Body of pancreas (tissue), 4 donors: Measurements from ENCODE around the gene MACO1. TPM values are rescaled to one million over a fixed set of nuclear protein-coding genes. Genes with fewer than 3 reads are reported as not detected.
"Not testable (repeated sequence)": the region's sequence is repeated elsewhere in the genome, so short reads cannot be mapped to it uniquely, and the experiment has no call there.

Source experiments
- ATAC-seq: fragments of 150-250 bp; one replicate; pipeline ENCODE4 v1.9.1; 2016
- DNase-seq, 4 donors: peaks; one replicate each; pipeline ENCODE4 v3.0.0-alpha.2; 2019
- H3K27ac ChIP-seq, 4 donors: fragments of 200-600 bp; sonication (generic); 1 replicate in 3 of 4; 2 replicates in 1 of 4; pipeline versions ENCODE4 v1.5.1 to v1.6.1; 2016 to 2019; ENCODE audit warnings: mild to moderate bottlenecking in 1 of 4, mixed read lengths in 1 of 4, moderate library complexity in 1 of 4
- H3K27me3 ChIP-seq, 2 donors: fragments of 200-600 bp; sonication (generic); one replicate each; pipeline ENCODE4 v1.6.0; 2016; ENCODE audit warnings: mild to moderate bottlenecking in 1 of 2
- H3K36me3 ChIP-seq, 2 donors: fragments of 200-600 bp; sonication (generic); replicated peaks in 1 of 2; 2 replicates each; pipeline ENCODE4 v1.5.1; 2016; ENCODE audit warnings: low read depth in 2 of 2; ENCODE audit not compliant: insufficient read depth in 1 of 2
- H3K4me1 ChIP-seq: fragments of 200-600 bp; sonication (generic); one replicate; pipeline ENCODE4 v1.6.0; 2016
- H3K4me3 ChIP-seq, 2 donors: fragments of 200-600 bp; sonication (generic); 1 replicate in 1 of 2; 2 replicates in 1 of 2; pipeline ENCODE4 v1.5.1; 2016 to 2019
- H3K9me3 ChIP-seq, 3 donors: fragments of 200-600 bp; sonication (generic); 1 replicate in 2 of 3; 2 replicates in 1 of 3; pipeline ENCODE4 v1.5.1; 2016
- CTCF ChIP-seq, 7 experiments: fragments of 450-650 bp in 4 of 7; fragments of 200-600 bp in 3 of 7; sonication (generic) in 3 of 7; IDR thresholded peaks; one replicate each; pipeline ENCODE4 v1.5.1; 2016 to 2019; ENCODE audit warnings: antibody characterized with exemption in 7 of 7
- POLR2A ChIP-seq, 3 donors: fragments of 450-650 bp; IDR thresholded peaks; one replicate each; pipeline ENCODE4 v1.6.1; 2016; ENCODE audit warnings: antibody characterized with exemption in 3 of 3, mild to moderate bottlenecking in 2 of 3
- WGBS, 2 donors: methylation state at CpG; one replicate each; pipeline ENCODE4 v1.1.5; 2017; 5-methylcytosine and 5-hydroxymethylcytosine counted together
- intact Hi-C: fragments of 100-400 bp; cut with DNase I; formaldehyde crosslinking; loops from one replicate; pipeline ENCODE4 v1.15.1; 2023
- total RNA-seq, 2 donors: library from RNA; depleted of rRNA; stranded (reverse); fragments of >200 nt; gene quantifications; one replicate each; pipeline ENCODE4 v1.1.0, GENCODE V29; 2016

MACO1 gene
- total RNA-seq, 2 donors from 2014 or later, result 21.3 to 23.4 TPM

- Histone ChIP-seq H3K36me3 (no peaks in the 10 kb centered on the region), H3K9me3 (no peaks in the 10 kb centered on the region), H3K4me1 (peaks cover 23% of the 10 kb centered on the region), H3K27me3 (no peaks in the 10 kb centered on the region), H3K27ac (no peak overlapping the region), H3K4me3 (no peak overlapping the region)
- WGBS, 2 donors, result 6 to 45% methylated on average over 1 of the region's 1 CpG
- ATAC-seq (peak; percentile 53), DNase-seq (no peak)
- TF ChIP-seq CTCF (IDR thresholded peaks at IDR 0.05) (peak in 2 of 7 experiments; percentile 4 to 15), POLR2A (IDR thresholded peaks at IDR 0.05) (no peak)
- intact Hi-C loops, result no loop called here
These were observed 11.5 kb downstream of the MACO1 start for GRCh38 chr1:25442178-25442577.

GRCh38 chr1:25443030-25443699 is 12.5 kb downstream of the MACO1 start:
- no peak for TF ChIP-seq POLR2A (IDR thresholded peaks at IDR 0.05)
- TF ChIP-seq CTCF (IDR thresholded peaks at IDR 0.05), result no peak
- 79 to 82% methylated on average over 4 of the region's 4 CpGs for WGBS, 2 donors
- intact Hi-C loops, result no loop called here
- no peak overlapping the region for H3K27ac ChIP-seq
- no peaks in the 10 kb centered on the region for H3K27me3 ChIP-seq
- DNase-seq (no peak), ATAC-seq (no peak)
- peaks cover 23% of the 10 kb centered on the region for H3K4me1 ChIP-seq
- no peaks in the 10 kb centered on the region for H3K36me3 ChIP-seq
- H3K9me3 ChIP-seq, result no peaks in the 10 kb centered on the region
- H3K4me3 ChIP-seq, result no peak overlapping the region

GRCh38 chr1:25444604-25445003 is 13.9 kb downstream of the MACO1 start:
- ATAC-seq, H3K27me3 ChIP-seq, H3K4me3 ChIP-seq, intact Hi-C loops, H3K36me3 ChIP-seq, DNase-seq, H3K9me3 ChIP-seq, H3K27ac ChIP-seq: not testable (repeated sequence)
- peaks cover 23% of the 10 kb centered on the region for H3K4me1 ChIP-seq
- WGBS, 2 donors, result 93 to 95% methylated on average over 5 of the region's 5 CpGs

- Histone ChIP-seq H3K27ac (no peak overlapping the region), H3K9me3 (no peaks in the 10 kb centered on the region), H3K36me3 (no peaks in the 10 kb centered on the region), H3K27me3 (no peaks in the 10 kb centered on the region), H3K4me1 (peaks cover 21% of the 10 kb centered on the region), H3K4me3 (no peak overlapping the region)
- 67 to 82% methylated on average over 2 of the region's 2 CpGs for whole genome bisulfite sequencing, 2 donors
- DNase-seq (no peak), ATAC-seq (no peak)
- intact Hi-C loops, result no loop called here
- no peak for TF ChIP-seq POLR2A (IDR thresholded peaks at IDR 0.05)
- no peak for TF ChIP-seq CTCF (IDR thresholded peaks at IDR 0.05)
These were observed 15.4 kb downstream of the MACO1 start for GRCh38 chr1:25445993-25446538.

GRCh38 chr1:25447547-25447946 is 16.9 kb downstream of the MACO1 start:
- Histone ChIP-seq H3K36me3 (no peaks in the 10 kb centered on the region), H3K27me3 (no peaks in the 10 kb centered on the region), H3K27ac (no peak overlapping the region), H3K4me1 (peaks cover 7% of the 10 kb centered on the region), H3K9me3 (no peaks in the 10 kb centered on the region), H3K4me3 (no peak overlapping the region)
- no peak for DNase-seq
- no peak for TF ChIP-seq POLR2A (IDR thresholded peaks at IDR 0.05)
- TF ChIP-seq CTCF (IDR thresholded peaks at IDR 0.05), result no peak
- intact Hi-C loops, result no loop called here
- ATAC-seq, result no peak
